AG09309 (cell line): Measurements from ENCODE around the gene RGS12.

ENCODE experiments used
- DNase-seq: peaks from one replicate; pipeline ENCODE4 v3.0.0-alpha.2; 2010; ENCODE audit warnings: low read depth
- H3K4me3 ChIP-seq: 2 replicates; pipeline ENCODE4 v1.5.1; 2011; ENCODE audit warnings: mild to moderate bottlenecking, low read depth, low read length, moderate library complexity; ENCODE audit not compliant: control insufficient read depth
- CTCF ChIP-seq: IDR thresholded peaks from 2 replicates; pipeline ENCODE4 v1.5.1; 2011; ENCODE audit warnings: mild to moderate bottlenecking, low read depth, low read length, inconsistent platforms; ENCODE audit not compliant: insufficient read depth, control insufficient read depth; ENCODE audit errors: missing control alignments

Gene RGS12

GRCh38 chr4:3311489-3312171, 18.8 kb downstream of the RGS12 start:
- H3K4me3 ChIP-seq, result no peak overlapping the region
- DNase-seq, result no peak
- TF ChIP-seq CTCF, result no peak

DNA sequence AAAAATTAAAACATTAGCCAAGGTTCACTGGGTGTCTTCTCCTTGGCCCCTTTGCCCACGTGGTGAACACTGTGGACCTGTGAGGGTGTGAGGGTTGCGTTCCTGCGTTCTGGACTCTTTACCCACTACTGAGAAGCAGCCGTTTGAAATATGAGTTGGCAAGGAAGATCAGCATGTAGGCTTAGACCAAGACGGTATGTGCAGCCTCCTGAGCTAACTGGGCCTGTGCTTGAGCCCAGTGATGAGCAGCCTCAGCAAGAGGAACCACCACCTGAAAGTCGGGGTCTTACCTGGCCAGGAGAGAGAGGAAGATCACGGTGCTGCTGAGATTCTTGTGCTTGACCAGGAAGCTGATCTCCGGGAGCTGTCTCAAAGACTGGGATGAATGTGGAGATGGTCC, 19.5 kb downstream of the RGS12 start:
- DNase-seq, result no peak
- no peak for TF ChIP-seq CTCF
- H3K4me3 ChIP-seq, result no peak overlapping the region

- DNase-seq, result no peak
- TF ChIP-seq CTCF, result no peak
- no peak overlapping the region for H3K4me3 ChIP-seq
Measured at GRCh38 chr4:3313139-3313538, 20.3 kb downstream of the RGS12 start.

DNA sequence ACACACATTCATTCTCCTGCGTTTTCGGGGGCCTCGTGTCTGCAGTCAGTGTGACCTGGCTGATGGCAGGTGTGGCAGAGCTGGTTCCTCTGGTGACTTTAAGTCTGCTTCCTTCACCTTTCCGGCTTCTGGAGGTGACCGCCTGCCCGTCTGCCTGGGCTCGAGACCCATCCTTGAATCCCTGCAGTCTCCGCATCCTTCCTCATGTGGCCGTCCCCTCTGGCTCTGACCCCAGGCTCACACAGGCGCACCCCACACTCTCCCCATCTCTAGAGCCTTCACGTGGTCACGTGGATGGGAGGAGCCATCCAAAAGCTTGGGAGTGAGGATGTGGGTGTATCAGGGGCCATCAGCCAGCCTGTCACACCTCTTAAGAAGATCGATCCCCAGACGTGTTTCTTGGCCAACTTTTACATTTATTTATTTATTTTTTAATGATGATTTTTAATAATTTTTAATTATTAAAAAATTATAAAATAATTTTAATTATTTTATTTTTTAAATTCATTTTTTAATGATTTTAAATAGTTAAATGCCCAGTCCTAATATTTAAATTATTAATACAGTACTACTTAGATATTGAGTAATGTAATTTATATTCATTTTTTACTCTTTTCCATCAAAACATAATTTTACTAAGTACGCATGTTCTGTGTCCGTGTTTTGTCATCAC, 20.9 kb downstream of the RGS12 start:
- H3K4me3 ChIP-seq, result no peak overlapping the region
- TF ChIP-seq CTCF, result no peak
- no peak for DNase-seq

DNA sequence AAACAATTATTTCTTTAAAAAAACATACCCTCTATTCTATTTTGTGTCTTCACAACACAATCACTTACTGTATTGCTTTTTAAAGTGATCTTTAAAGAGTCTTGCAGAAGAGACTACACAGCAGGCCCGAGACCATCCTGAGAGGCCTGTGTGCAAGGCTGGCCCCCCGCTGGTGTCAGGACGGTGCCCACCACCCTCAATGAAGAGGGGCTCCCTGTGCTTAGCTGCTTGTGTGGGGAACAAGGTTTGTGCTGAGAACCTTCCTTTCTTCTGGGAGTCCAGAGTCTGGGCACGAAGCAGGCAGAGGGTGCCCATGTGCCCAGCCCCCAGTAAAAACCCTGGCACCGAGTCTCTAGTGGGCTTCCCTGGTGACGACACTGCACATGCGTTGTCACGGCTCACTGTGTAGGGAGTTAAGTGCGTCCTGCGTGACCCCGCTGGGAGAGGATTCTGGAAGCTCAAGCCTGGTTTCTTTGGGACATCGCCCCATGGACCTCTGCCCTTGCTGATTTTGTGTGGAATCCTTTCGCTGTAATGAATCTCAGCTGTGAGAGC, 22.0 kb downstream of the RGS12 start:
- no peak overlapping the region for H3K4me3 ChIP-seq
- no peak for TF ChIP-seq CTCF
- no peak for DNase-seq

DNA sequence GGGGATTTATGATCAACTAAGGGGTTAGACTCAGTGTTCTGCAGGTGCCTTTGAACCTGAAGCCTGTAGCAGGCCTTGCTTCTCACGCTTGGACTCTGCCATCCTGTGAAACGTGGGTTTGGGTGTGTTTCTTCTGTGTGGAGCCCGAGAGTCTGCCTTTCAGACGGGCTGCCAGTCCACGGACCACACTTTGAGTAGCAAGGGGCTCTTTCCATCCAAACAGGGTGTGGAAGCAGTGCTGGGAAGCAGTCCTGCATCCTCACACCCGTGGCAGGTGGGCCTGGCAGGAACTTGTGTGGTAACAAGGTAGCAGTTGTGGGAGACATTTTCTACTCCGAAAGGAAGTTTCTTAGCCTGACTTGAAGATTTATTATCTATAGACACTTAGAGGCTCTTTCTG, 22.7 kb downstream of the RGS12 start:
- no peak for TF ChIP-seq CTCF
- DNase-seq, result no peak
- H3K4me3 ChIP-seq, result no peak overlapping the region
